ENCODE measurements around the gene EXOC6. TPM values are rescaled to one million over a fixed set of nuclear protein-coding genes. Genes with fewer than 3 reads are reported as not detected.

EXOC6 gene
- total RNA-seq, 4 donors from 2014 or later, result 14.1 to 34.9 (median 16.2) TPM

GRCh38 chr10:92989250-92989649 lies 140.9 kb downstream of the EXOC6 start:
- H3K27ac ChIP-seq (replicated peaks in 1 of 4), result no peak overlapping the region
- H3K4me1 ChIP-seq, result peaks cover 0 to 21% (median 11%) of the 10 kb centered on the region in 4 donors
- no peaks in the 10 kb centered on the region for H3K27me3 ChIP-seq
- WGBS, result 85% methylated on average over 1 of the region's 1 CpG
- H3K9me3 ChIP-seq, result no peaks in the 10 kb centered on the region
- DNase-seq (ENCODE audit: extremely low spot score), result no peak
- H3K4me3 ChIP-seq, result no peak overlapping the region
- H3K36me3 ChIP-seq, result no peaks in the 10 kb centered on the region
- intact Hi-C loops (cut with DNase I), result no loop called here
- TF ChIP-seq POLR2AphosphoS5 (IDR thresholded peaks at IDR 0.05), result no peak
- no peak for TF ChIP-seq CTCF (IDR thresholded peaks at IDR 0.05)
- no peak for TF ChIP-seq EP300 (IDR thresholded peaks at IDR 0.05)
- TF ChIP-seq POLR2A (IDR thresholded peaks at IDR 0.05; ENCODE audit: low read depth), result no peak

GRCh38 chr10:92990615-92991014 lies 142.3 kb downstream of the EXOC6 start:
- Histone ChIP-seq H3K4me1 (peaks cover 0 to 21% (median 11%) of the 10 kb centered on the region in 4 donors), H3K36me3 (no peaks in the 10 kb centered on the region), H3K27ac (replicated peaks in 1 of 4) (no peak overlapping the region), H3K9me3 (no peaks in the 10 kb centered on the region), H3K27me3 (no peaks in the 10 kb centered on the region), H3K4me3 (no peak overlapping the region)
- intact Hi-C loops (cut with DNase I), result no loop called here
- no peak for DNase-seq (ENCODE audit: extremely low spot score)
- 43% methylated on average over 1 of the region's 1 CpG for WGBS
- TF ChIP-seq POLR2AphosphoS5 (IDR thresholded peaks at IDR 0.05), result no peak
- TF ChIP-seq CTCF (IDR thresholded peaks at IDR 0.05), result no peak
- no peak for TF ChIP-seq EP300 (IDR thresholded peaks at IDR 0.05)
- TF ChIP-seq POLR2A (IDR thresholded peaks at IDR 0.05; ENCODE audit: low read depth), result no peak

- H3K27ac ChIP-seq (replicated peaks in 1 of 4), result no peak overlapping the region
- WGBS, result 86% methylated on average over 2 of the region's 2 CpGs
Observed at GRCh38 chr10:92991513-92991912, 143.2 kb downstream of the EXOC6 start.

GRCh38 chr10:92993699-92994272 lies 145.5 kb downstream of the EXOC6 start:
- Histone ChIP-seq H3K36me3 (no peaks in the 10 kb centered on the region), H3K4me3 (no peak overlapping the region), H3K27me3 (no peaks in the 10 kb centered on the region), H3K9me3 (no peaks in the 10 kb centered on the region), H3K4me1 (peaks cover 3 to 16% (median 8%) of the 10 kb centered on the region in 4 donors), H3K27ac (replicated peaks in 1 of 4) (no peak overlapping the region)
- DNase-seq (ENCODE audit: extremely low spot score), result no peak
- 69% methylated on average over 2 of the region's 2 CpGs for WGBS
- TF ChIP-seq EP300 (IDR thresholded peaks at IDR 0.05), result no peak
- TF ChIP-seq POLR2AphosphoS5 (IDR thresholded peaks at IDR 0.05), result no peak
- TF ChIP-seq POLR2A (IDR thresholded peaks at IDR 0.05; ENCODE audit: low read depth), result no peak
- no peak for TF ChIP-seq CTCF (IDR thresholded peaks at IDR 0.05)
- intact Hi-C loops (cut with DNase I), result no loop called here

More at GRCh38 chr10:92991513-92991912, 143.2 kb downstream of the EXOC6 start:
- Histone ChIP-seq H3K4me3 (no peak overlapping the region), H3K27me3 (no peaks in the 10 kb centered on the region), H3K4me1 (peaks cover 0 to 21% (median 11%) of the 10 kb centered on the region in 4 donors), H3K9me3 (no peaks in the 10 kb centered on the region), H3K36me3 (no peaks in the 10 kb centered on the region)
- no peak for TF ChIP-seq CTCF (IDR thresholded peaks at IDR 0.05)
- no peak for TF ChIP-seq POLR2AphosphoS5 (IDR thresholded peaks at IDR 0.05)
- no peak for TF ChIP-seq EP300 (IDR thresholded peaks at IDR 0.05)
- no peak for TF ChIP-seq POLR2A (IDR thresholded peaks at IDR 0.05; ENCODE audit: low read depth)
- intact Hi-C loops (cut with DNase I), result no loop called here
- no peak for DNase-seq (ENCODE audit: extremely low spot score)

- no peaks in the 10 kb centered on the region for H3K9me3 ChIP-seq
- DNase-seq (ENCODE audit: extremely low spot score), result no peak
- WGBS, result 92% methylated on average over 3 of the region's 3 CpGs
- intact Hi-C loops (cut with DNase I), result no loop called here
- no peak for TF ChIP-seq CTCF (IDR thresholded peaks at IDR 0.05)
- no peak for TF ChIP-seq EP300 (IDR thresholded peaks at IDR 0.05)
- no peak for TF ChIP-seq POLR2AphosphoS5 (IDR thresholded peaks at IDR 0.05)
- TF ChIP-seq POLR2A (IDR thresholded peaks at IDR 0.05; ENCODE audit: low read depth), result no peak
- peaks cover 0 to 8% (median 0%) of the 10 kb centered on the region in 4 donors for H3K36me3 ChIP-seq
- H3K27ac ChIP-seq (replicated peaks in 1 of 4), result no peak overlapping the region
- H3K4me3 ChIP-seq, result no peak overlapping the region
- H3K4me1 ChIP-seq, result peaks cover 3 to 6% (median 4%) of the 10 kb centered on the region in 4 donors
- no peaks in the 10 kb centered on the region for H3K27me3 ChIP-seq
Observed at GRCh38 chr10:92995509-92995908, 147.2 kb downstream of the EXOC6 start.
